K562 (cell line): ENCODE measurements around the gene FOS. TPM values are rescaled to one million over a fixed set of nuclear protein-coding genes. Genes with fewer than 3 reads are reported as not detected.

Experiments
- CHD1 ChIP-seq: fragments of 200-600 bp; sonication (generic); IDR thresholded peaks from one replicate; pipeline ENCODE4 v1.6.1; 2012; ENCODE audit warnings: mild to moderate bottlenecking, moderate library complexity, low read length, inconsistent platforms
- ETS2 ChIP-seq: IDR thresholded peaks from 2 replicates; pipeline ENCODE4 v1.6.1; 2016; ENCODE audit warnings: borderline replicate concordance, missing genetic modification characterization, mild to moderate bottlenecking, moderate library complexity, missing compliant biosample characterization; ENCODE audit not compliant: poor library complexity, severe bottlenecking
- HOXB6 ChIP-seq: fragments of 250-450 bp; sonication (Bioruptor Pico); IDR thresholded peaks from 2 replicates; pipeline ENCODE4 v1.5.1; 2022; ENCODE audit warnings: mild to moderate bottlenecking, borderline replicate concordance
- KHSRP ChIP-seq: fragments of 450-650 bp; IDR thresholded peaks from 2 replicates; pipeline ENCODE4 v1.6.1; 2017
- MAZ ChIP-seq, 2 experiments: fragments of 450-650 bp in 1 of 2; sonication (generic) in 1 of 2; formaldehyde crosslinking; IDR thresholded peaks in 1 of 2; conservative IDR thresholded peaks in 1 of 2; 2 replicates each; pipeline versions ENCODE4 v1.4.0 to v1.5.0; 2020; ENCODE audit warnings: mild to moderate bottlenecking in 1 of 2, missing genetic modification reagents in 1 of 2
- NFRKB ChIP-seq: fragments of 450-650 bp; IDR thresholded peaks from 2 replicates; pipeline ENCODE4 v1.6.1; 2016; ENCODE audit warnings: low read depth
- RBM17 ChIP-seq: fragments of 200-400 bp; formaldehyde crosslinking; IDR thresholded peaks from 2 replicates; pipeline ENCODE4 v1.6.1; 2017; ENCODE audit warnings: low read depth, mild to moderate bottlenecking, low read length, borderline replicate concordance
- RBM39 ChIP-seq: fragments of 200-400 bp; formaldehyde crosslinking; optimal IDR thresholded peaks from 2 replicates; pipeline ENCODE3; 2018; ENCODE audit warnings: low read depth, low read length
- RREB1 ChIP-seq: fragments of 250-450 bp; sonication (Bioruptor Pico); IDR thresholded peaks from 2 replicates; pipeline ENCODE4 v1.4.0; 2020
- SRSF3 ChIP-seq: fragments of 200-400 bp; formaldehyde crosslinking; IDR thresholded peaks from 2 replicates; pipeline ENCODE4 v1.6.1; 2016; ENCODE audit warnings: mild to moderate bottlenecking, low read length, moderate library complexity; ENCODE audit not compliant: insufficient read depth
- TGIF2 ChIP-seq: sonication (generic); formaldehyde crosslinking; IDR thresholded peaks from 2 replicates; pipeline ENCODE4 v1.8.1; 2022; ENCODE audit warnings: mild to moderate bottlenecking, missing genetic modification reagents, moderate library complexity
- THAP12 ChIP-seq: fragments of 250-450 bp; sonication (Bioruptor Pico); IDR thresholded peaks from 2 replicates; pipeline ENCODE4 v1.9.0; 2021; ENCODE audit warnings: mild to moderate bottlenecking, inconsistent platforms
- ZBTB2 ChIP-seq: fragments of 450-650 bp; IDR thresholded peaks from 2 replicates; pipeline ENCODE4 v1.6.1; 2016; ENCODE audit warnings: antibody characterized with exemption
- ZBTB7A ChIP-seq: IDR thresholded peaks from 2 replicates; pipeline ENCODE4 v1.6.1; 2011; ENCODE audit warnings: low read depth, mild to moderate bottlenecking, low read length, moderate library complexity, borderline replicate concordance; ENCODE audit not compliant: control insufficient read depth
- ZC3H4 ChIP-seq: sonication (generic); formaldehyde crosslinking; IDR thresholded peaks from 2 replicates; pipeline ENCODE4 v1.9.0; 2021; ENCODE audit warnings: missing genetic modification reagents, borderline replicate concordance
- ZNF124 ChIP-seq: sonication (generic); formaldehyde crosslinking; IDR thresholded peaks from 2 replicates; pipeline ENCODE4 v1.8.1; 2022; ENCODE audit warnings: missing genetic modification reagents
- ZNF174 ChIP-seq: fragments of 250-450 bp; sonication (Bioruptor Pico); IDR thresholded peaks from 2 replicates; pipeline ENCODE4 v1.4.0; 2020; ENCODE audit warnings: mild to moderate bottlenecking
- ZNF511 ChIP-seq: sonication (generic); formaldehyde crosslinking; IDR thresholded peaks from 2 replicates; pipeline ENCODE4 v1.8.0; 2022; ENCODE audit warnings: mild to moderate bottlenecking, missing genetic modification reagents
- ZNF584 ChIP-seq: fragments of 200-800 bp; sonication (Bioruptor generic); IDR thresholded peaks from 2 replicates; pipeline ENCODE4 v1.6.1; 2016; ENCODE audit warnings: low read depth, mild to moderate bottlenecking, missing genetic modification characterization, missing compliant biosample characterization
- ZSCAN29 ChIP-seq: fragments of 450-650 bp; IDR thresholded peaks from 2 replicates; pipeline ENCODE4 v1.6.1; 2017
- polyA plus RNA-seq, 8 experiments: library from polyadenylated mRNA; depleted of rRNA in 4 of 8; stranded (reverse) in 5 of 8; unstranded in 3 of 8; fragments of >200 nt; fragmentation: Nextera tagmentation in 2 of 8; fragmentation: Illumina TruSeq in 1 of 8; extraction: Ambion mirVana in 2 of 8; extraction: Trizol in 1 of 8; gene quantifications; 2 replicates each; pipeline versions ENCODE4 v1.2.1 to v1.2.3, GENCODE V29; 2011 to 2014; ENCODE audit warnings: inconsistent platforms in 1 of 8, missing spikeins in 1 of 8
- total RNA-seq, 7 experiments: library from RNA; depleted of rRNA in 6 of 7; stranded (reverse); fragments of >200 nt in 6 of 7; fragmentation: Illumina TruSeq in 2 of 7; extraction: Trizol in 2 of 7; gene quantifications; 2 replicates each; pipeline versions ENCODE4 v1.2.1 to v1.2.3, GENCODE V29; 2011 to 2021; ENCODE audit warnings: low replicate concordance in 1 of 7

Gene FOS
- total and polyA plus RNA-seq, 9 of the 15 experiments (the other 6 are each of a cell fraction or from before 2014, with no cell fraction given): 0.54 to 13.8 (median 8.9) TPM

- no peak for TF ChIP-seq THAP12 (CRISPR knock-in tag)
- no peak for TF ChIP-seq MAZ (CRISPR knock-in tag; conservative IDR thresholded peaks at IDR 0.05 in 1 of 2, IDR thresholded peaks at IDR 0.05 in 1 of 2)
- no peak for TF ChIP-seq ZNF511
- TF ChIP-seq ZBTB2: no peak
- TF ChIP-seq ZNF174: no peak
- TF ChIP-seq ZNF124 (CRISPR knock-in tag): no peak
- TF ChIP-seq RREB1 (CRISPR knock-in tag): no peak
- no peak for TF ChIP-seq KHSRP
- TF ChIP-seq RBM39: no peak
- TF ChIP-seq NFRKB: no peak
- TF ChIP-seq ETS2: no peak
- TF ChIP-seq ZNF584 (CRISPR knock-in tag): no peak
- no peak for TF ChIP-seq SRSF3
- peak; percentile 24 for TF ChIP-seq CHD1
- TF ChIP-seq TGIF2: no peak
- TF ChIP-seq HOXB6 (CRISPR knock-in tag): no peak
- TF ChIP-seq RBM17: no peak
- no peak; the same call in 1 of the 2 replicates for TF ChIP-seq ZC3H4 (CRISPR knock-in tag)
- TF ChIP-seq ZBTB7A: peak; percentile 11; the same call in 1 of the 2 replicates
- TF ChIP-seq ZSCAN29: no peak
Observed at GRCh38 chr14:75294649-75295033, 16.0 kb downstream of the FOS start (continued).
